ENCODE measurements around the gene INPP5B.

The INPP5B gene

DNA sequence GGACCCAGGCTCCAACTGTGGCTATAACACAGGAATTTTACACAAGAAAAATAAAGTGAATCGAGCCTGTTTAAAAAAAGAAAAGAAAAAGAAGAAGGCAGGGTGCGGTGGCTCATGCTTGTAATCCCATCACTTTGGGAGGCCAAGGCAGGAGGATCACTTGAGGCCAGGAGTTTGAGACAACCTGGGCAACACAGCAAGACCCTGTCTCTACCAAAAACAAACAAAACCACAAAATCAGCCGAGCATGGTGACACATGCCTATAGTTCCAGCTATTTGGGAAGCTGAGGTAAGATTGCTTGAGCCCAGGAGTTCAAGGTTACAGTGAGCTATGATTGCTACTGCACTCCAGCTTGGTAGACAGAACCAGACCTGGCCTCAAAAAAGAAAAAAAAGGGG lies 105.2 kb downstream of the INPP5B start:
- H3K36me3 Mint-ChIP-seq: peaks cover 26% of the 10 kb centered on the region
- no peak overlapping the region for H3K27ac Mint-ChIP-seq
- no peaks in the 10 kb centered on the region for H3K27me3 Mint-ChIP-seq

DNA sequence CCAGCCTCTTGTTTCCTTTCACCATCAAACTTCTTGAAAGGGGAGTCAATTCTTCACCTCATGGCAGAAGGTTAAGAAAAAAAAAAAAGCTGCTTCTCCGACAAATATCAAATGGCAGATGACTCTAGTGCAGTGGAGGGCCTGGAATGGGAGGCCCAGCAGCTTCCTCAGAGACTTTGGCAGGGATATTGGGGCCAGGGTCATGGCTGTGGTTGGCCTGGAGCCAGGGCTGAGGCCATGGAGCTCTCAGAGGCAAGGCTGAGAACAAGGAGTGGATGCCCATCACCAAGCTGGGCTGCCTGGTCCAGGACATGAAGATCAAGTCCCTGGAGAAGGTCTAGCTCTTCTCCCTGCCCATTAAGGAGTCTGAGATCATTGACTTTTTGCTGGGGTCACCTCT lies 106.1 kb downstream of the INPP5B start:
- no peak for DNase-seq
- H3K27me3 Mint-ChIP-seq: no peaks in the 10 kb centered on the region
- no peaks in the 10 kb centered on the region for H3K9me3 Mint-ChIP-seq
- H3K4me3 Mint-ChIP-seq: no peak overlapping the region
- H3K27ac Mint-ChIP-seq: no peak overlapping the region
- H3K36me3 Mint-ChIP-seq: peaks cover 33% of the 10 kb centered on the region
- peaks cover 4% of the 10 kb centered on the region for H3K4me1 Mint-ChIP-seq
- CTCF ChIA-PET: no interaction called here

More for the DNA sequence above, 105.2 kb downstream of the INPP5B start:
- Mint-ChIP-seq H3K9me3 (no peaks in the 10 kb centered on the region), H3K4me3 (no peak overlapping the region), H3K4me1 (peaks cover 11% of the 10 kb centered on the region)
- CTCF ChIA-PET: interaction anchor here (1.1 kb wide), 1 partner anchor 9 kb away, joined by 3 read pairs; no protein-coding TSS in a partner anchor
- no peak for DNase-seq

DNA sequence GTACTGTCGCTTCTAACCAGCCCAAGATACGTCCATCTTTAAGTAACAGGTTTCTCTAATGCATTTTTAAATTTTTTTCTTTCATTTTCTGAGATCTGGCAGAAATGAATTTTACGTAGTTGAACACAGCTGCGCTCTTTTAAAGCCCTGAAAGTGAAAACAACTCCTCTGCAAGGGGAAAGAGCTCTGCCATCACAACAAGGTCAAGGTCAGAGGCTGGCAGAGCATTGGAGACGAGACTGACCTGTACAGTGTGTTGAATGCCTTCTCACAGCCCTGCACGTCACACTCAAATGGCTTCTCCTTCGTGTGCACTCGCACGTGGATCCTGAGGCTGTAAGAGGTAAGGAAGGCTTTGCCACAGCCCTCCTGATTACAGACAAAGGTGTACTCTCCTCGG lies 107.2 kb downstream of the INPP5B start:
- H3K9me3 Mint-ChIP-seq: no peaks in the 10 kb centered on the region
- DNase-seq: no peak
- H3K36me3 Mint-ChIP-seq: peaks cover 29% of the 10 kb centered on the region
- CTCF ChIA-PET: no interaction called here
- H3K27ac Mint-ChIP-seq: no peak overlapping the region
- H3K4me3 Mint-ChIP-seq: no peak overlapping the region
- no peaks in the 10 kb centered on the region for H3K27me3 Mint-ChIP-seq
- H3K4me1 Mint-ChIP-seq: no peaks in the 10 kb centered on the region

DNA sequence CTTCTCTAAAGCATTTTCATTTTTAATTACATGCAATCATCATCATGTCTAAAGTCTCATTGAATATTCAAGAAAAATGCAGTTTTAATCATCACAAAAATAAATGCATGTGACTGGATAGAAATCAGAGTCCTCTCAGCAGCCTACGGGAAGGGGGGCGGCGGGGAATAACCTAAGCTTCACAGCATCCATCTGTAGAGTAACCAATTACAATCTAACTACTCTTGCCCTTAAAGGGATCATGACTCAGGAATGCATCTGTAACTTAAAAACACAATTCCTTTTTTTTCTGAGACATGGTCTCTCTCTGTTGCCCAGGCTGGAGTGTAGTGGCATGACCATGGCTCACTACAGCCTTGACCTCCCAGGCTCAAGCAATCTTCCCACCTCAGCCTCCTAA lies 110.1 kb downstream of the INPP5B start:
- H3K27ac Mint-ChIP-seq: no peak overlapping the region
- CTCF ChIA-PET: no interaction called here
- peaks cover 45% of the 10 kb centered on the region for H3K36me3 Mint-ChIP-seq

DNA sequence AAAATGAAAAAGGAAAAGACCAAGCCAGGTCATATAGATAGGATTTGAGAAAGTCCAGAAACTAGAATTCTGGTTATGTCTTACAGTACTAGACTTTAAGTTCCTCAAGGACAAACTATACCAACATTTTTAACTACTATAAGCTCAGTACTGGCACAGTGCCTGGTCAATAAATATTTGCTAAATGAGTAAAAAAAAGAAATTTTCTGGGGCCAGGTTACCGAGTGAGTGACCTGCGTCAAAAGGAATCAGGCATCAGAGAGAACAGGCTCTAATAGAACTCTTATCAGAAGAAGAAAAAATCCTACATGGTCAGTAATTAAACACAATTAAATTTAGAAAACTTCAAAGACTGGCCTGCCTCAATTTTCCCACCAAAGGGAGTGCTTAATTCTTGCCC lies 115.0 kb downstream of the INPP5B start:
- Mint-ChIP-seq H3K36me3 (peaks cover 46% of the 10 kb centered on the region), H3K27ac (no peak overlapping the region), H3K27me3 (no peaks in the 10 kb centered on the region), H3K9me3 (no peaks in the 10 kb centered on the region), H3K4me1 (peaks cover 1% of the 10 kb centered on the region), H3K4me3 (no peak overlapping the region)
- DNase-seq: no peak
- CTCF ChIA-PET: interaction anchor here (1.9 kb wide), 1 partner anchor 28 kb away, joined by 10 read pairs; the partner anchor contains the start of gene MTF1

More for the DNA sequence above, 110.1 kb downstream of the INPP5B start:
- DNase-seq: no peak
- no peak overlapping the region for H3K4me3 Mint-ChIP-seq
- no peaks in the 10 kb centered on the region for H3K27me3 Mint-ChIP-seq
- H3K9me3 Mint-ChIP-seq: no peaks in the 10 kb centered on the region
- no peaks in the 10 kb centered on the region for H3K4me1 Mint-ChIP-seq

DNA sequence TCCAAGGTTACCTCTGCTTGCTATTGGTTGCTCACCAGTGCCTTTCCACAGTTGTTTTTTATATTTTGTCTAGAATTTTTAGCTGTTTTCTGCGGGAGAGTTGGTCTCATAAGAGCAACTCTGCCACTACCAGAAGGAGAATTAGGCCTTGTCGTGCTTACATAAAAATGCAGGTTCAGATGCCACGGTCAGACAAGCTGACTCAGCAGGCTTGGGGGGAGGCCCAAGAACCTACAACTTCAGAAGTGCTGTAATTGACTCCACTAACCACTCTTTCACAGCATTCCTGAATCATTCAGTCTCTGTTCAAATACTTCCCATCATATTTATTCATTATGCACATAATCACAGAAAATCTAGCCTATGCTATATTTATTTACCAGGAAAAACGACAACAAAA lies 115.7 kb downstream of the INPP5B start:
- Mint-ChIP-seq H3K27ac (no peak overlapping the region), H3K9me3 (no peaks in the 10 kb centered on the region), H3K4me1 (peaks cover 3% of the 10 kb centered on the region), H3K36me3 (peaks cover 43% of the 10 kb centered on the region), H3K4me3 (no peak overlapping the region), H3K27me3 (no peaks in the 10 kb centered on the region)
- DNase-seq: no peak
- CTCF ChIA-PET: interaction anchor here (1.9 kb wide), 1 partner anchor 29 kb away, joined by 10 read pairs; the partner anchor contains the start of gene MTF1

DNA sequence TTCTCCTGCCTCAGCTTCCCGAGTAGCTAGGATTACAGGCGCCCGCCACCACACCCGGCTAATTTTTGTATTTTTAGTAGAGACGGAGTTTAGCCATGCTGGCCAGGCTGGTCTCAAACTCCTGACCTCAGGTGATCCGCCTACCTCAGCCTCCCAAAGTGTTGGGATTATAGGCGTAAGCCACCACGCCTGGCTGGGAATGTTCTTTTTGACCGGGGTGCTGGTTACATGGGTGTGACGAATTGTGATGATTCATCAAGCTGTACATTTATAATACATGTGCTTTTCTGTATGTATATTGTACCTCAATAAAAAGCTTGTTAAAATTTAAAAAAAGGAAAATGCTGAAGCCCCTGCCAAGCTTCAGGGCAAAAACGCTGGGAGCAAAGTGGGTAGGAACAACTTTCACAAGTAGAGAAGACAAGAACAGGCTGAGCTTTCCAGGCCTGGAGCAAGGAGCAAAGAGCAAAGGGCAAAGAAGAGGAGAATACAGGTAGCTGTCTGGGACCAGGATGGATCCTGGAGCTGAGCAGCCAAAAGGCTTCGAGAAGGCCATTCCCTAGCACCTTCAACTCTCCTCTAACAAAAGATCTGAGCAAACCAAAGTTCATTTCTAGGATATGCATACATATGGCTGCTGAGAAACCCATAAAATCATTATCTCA lies 118.3 kb downstream of the INPP5B start:
- no peak for DNase-seq
- H3K36me3 Mint-ChIP-seq: peaks cover 34% of the 10 kb centered on the region
- H3K9me3 Mint-ChIP-seq: no peaks in the 10 kb centered on the region
- CTCF ChIA-PET: no interaction called here
- no peaks in the 10 kb centered on the region for H3K27me3 Mint-ChIP-seq
- H3K27ac Mint-ChIP-seq: no peak overlapping the region
- H3K4me1 Mint-ChIP-seq: peaks cover 3% of the 10 kb centered on the region
- H3K4me3 Mint-ChIP-seq: no peak overlapping the region

DNA sequence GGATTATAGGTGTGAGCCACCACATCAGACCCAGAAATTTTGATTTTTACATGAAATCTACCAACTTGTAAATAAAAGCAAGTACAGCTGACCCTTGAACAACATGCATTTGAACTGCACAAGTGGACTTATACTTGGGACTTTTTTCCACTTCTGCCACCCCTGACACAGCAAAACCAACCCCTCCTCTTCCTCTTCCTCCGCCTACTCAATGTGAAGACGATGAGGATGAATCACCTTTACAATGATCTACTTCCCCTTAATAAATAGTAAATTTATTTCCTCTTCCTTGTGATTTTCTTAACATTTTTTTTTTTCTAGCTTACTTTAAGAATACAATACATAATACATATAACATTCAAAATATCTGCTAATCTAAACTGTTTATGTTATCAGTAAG lies 121.3 kb downstream of the INPP5B start:
- Mint-ChIP-seq H3K27ac (no peak overlapping the region), H3K36me3 (peaks cover 30% of the 10 kb centered on the region), H3K4me1 (peaks cover 3% of the 10 kb centered on the region), H3K27me3 (no peaks in the 10 kb centered on the region), H3K4me3 (no peak overlapping the region), H3K9me3 (no peaks in the 10 kb centered on the region)
- CTCF ChIA-PET: interaction anchor here (0.7 to 1.0 kb wide), 2 partner anchors 13 to 37 kb away, joined by 3 to 4 read pairs; no protein-coding TSS in a partner anchor
- DNase-seq: no peak

DNA sequence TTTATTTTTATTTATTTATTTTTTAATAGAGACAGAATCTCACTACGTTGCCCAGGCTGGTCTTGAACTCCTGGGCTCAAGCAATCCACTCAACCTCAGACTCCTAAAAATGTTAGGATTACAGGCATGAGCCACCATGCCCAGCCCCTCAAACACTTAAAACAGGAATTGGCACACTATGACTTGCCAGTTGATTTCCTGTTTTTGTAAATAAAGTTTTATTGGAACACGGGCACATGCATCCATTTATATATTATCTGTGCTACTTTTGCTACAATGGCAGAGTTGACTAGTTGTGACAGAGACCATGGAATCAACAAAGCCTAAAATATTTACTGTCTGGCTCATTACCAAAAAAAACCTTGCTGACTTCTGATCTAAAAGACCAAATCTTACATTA lies 122.9 kb downstream of the INPP5B start:
- peaks cover 3% of the 10 kb centered on the region for H3K4me1 Mint-ChIP-seq
- H3K27me3 Mint-ChIP-seq: no peaks in the 10 kb centered on the region
- CTCF ChIA-PET: no interaction called here
- DNase-seq: no peak
- peaks cover 32% of the 10 kb centered on the region for H3K36me3 Mint-ChIP-seq
- no peak overlapping the region for H3K27ac Mint-ChIP-seq
- no peak overlapping the region for H3K4me3 Mint-ChIP-seq
- no peaks in the 10 kb centered on the region for H3K9me3 Mint-ChIP-seq

DNA sequence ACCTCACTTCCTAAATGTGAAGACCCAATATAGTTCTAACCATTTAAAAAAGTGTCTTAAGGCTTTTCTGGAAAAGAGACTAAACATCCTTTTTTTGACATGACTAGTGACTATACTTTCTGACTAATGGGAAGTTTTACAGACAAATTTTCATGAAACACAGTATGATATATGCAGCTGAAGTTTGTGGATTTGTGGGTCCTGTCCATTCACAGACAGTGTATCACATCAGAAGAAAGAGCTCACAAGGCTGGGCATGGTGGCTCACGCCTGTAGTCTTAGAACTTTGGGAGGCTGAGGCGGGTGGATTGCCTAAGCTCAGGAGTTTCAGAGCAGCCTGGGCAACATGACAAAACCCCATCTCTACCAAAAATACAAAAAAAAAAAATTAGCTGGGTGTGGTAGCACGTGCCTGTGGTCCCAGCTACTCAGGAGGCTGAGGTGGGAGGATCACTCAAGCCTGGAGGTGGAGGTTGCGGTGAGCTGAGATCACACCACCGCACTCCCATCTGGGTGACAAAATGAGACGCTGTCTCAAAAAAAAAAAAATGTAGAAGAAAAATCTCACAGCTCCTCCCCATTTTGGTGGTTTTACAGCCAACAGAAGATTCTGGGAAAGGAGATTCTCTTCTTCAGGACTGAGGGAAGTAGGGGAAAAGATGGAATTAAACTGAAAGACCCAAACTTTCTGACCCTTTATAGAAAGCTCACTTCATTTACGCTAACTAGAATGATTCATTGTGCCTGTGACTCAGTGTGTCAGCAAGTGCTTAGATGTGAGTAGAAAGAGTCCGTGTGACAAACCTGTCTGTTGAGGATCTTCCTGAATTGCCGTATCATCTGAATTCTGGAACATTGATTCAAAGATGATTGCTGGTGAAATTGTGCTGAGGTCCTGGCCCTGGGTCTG lies 123.7 kb downstream of the INPP5B start:
- peak overlapping the region; percentile 19 for H3K27ac Mint-ChIP-seq
- peaks cover 3% of the 10 kb centered on the region for H3K4me1 Mint-ChIP-seq
- peaks cover 29% of the 10 kb centered on the region for H3K36me3 Mint-ChIP-seq
- CTCF ChIA-PET: interaction anchor here (1.8 kb wide), 1 partner anchor 37 kb away, joined by 7 read pairs; the partner anchor contains the start of gene MTF1
- DNase-seq: no peak
- H3K9me3 Mint-ChIP-seq: no peaks in the 10 kb centered on the region
- no peak overlapping the region for H3K4me3 Mint-ChIP-seq
- H3K27me3 Mint-ChIP-seq: no peaks in the 10 kb centered on the region

DNA sequence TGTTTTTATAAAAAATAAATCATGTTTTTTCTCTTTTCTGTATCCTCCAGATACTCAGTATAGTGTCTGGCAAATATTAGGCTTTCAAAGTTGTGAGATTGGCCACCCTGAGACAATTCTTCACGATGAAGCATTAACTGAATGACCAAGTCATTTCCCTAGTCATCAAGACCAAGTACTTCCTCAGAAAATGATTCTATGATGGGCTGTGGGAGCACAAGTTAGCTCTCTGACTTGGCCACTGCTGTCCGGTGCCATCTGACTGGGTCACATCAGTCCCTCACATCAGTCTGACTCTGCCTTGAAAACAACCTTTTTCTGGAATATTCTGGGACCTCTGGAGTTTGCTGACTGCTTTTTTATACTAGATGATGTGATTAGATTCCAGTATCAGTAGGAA lies 125.4 kb downstream of the INPP5B start:
- Mint-ChIP-seq H3K27ac (no peak overlapping the region), H3K4me3 (no peak overlapping the region), H3K4me1 (no peaks in the 10 kb centered on the region), H3K9me3 (no peaks in the 10 kb centered on the region), H3K36me3 (peaks cover 28% of the 10 kb centered on the region), H3K27me3 (no peaks in the 10 kb centered on the region)
- no peak for DNase-seq
- CTCF ChIA-PET: interaction anchor here (1.3 to 1.8 kb wide), 2 partner anchors 10 to 39 kb away, joined by 5 to 7 read pairs; partner anchors contain the start of gene MTF1

DNA sequence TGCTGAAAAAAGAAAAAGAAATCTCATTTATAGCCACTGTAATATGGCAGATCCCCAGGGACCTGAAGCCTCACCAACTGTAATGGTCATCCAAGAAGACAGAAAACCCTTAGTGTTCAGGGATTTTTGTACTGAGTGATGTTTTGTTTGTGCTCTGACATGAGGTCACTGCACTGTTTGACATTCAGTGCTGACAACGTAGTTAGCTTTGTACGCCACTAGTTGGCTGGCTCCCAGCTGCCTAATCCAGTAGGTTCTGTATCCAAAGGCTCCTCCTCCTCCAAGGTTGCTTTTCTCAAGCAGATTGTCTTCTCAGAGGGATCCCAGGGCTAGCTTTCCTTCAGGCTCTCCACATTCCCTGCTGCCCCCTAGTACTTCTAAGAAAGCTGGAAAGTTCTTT lies 129.4 kb downstream of the INPP5B start:
- H3K4me1 Mint-ChIP-seq: no peaks in the 10 kb centered on the region
- no peaks in the 10 kb centered on the region for H3K9me3 Mint-ChIP-seq
- H3K36me3 Mint-ChIP-seq: peaks cover 29% of the 10 kb centered on the region
- no peak overlapping the region for H3K4me3 Mint-ChIP-seq
- H3K27me3 Mint-ChIP-seq: no peaks in the 10 kb centered on the region
- CTCF ChIA-PET: interaction anchor here (1.0 kb wide), 1 partner anchor 9 kb away, joined by 4 read pairs; no protein-coding TSS in a partner anchor
- no peak for DNase-seq
- H3K27ac Mint-ChIP-seq: no peak overlapping the region

DNA sequence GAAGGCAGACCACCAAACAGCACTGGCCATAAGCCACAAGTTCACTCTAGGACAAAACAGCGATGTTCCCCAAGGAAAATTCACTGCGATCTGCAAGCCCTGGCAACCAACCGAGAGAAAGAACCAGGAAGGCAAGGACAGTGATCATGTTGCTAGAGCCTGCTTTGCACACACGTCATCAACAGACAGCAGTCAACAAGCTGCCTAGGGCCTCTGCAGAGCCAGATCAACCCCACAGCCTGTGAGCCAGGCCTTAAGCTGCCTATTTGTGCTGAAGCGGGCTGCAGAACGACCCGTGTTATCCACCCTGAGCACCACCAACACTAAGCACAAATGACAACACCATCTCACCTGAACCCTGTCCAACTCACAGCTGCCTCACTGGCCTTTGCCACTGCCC lies 132.6 kb downstream of the INPP5B start:
- H3K27ac Mint-ChIP-seq: no peak overlapping the region
- no peak for DNase-seq
- CTCF ChIA-PET: no interaction called here
- H3K36me3 Mint-ChIP-seq: peaks cover 16% of the 10 kb centered on the region
- H3K9me3 Mint-ChIP-seq: no peaks in the 10 kb centered on the region
- peaks cover 11% of the 10 kb centered on the region for H3K4me1 Mint-ChIP-seq
- H3K27me3 Mint-ChIP-seq: no peaks in the 10 kb centered on the region
- no peak overlapping the region for H3K4me3 Mint-ChIP-seq

DNA sequence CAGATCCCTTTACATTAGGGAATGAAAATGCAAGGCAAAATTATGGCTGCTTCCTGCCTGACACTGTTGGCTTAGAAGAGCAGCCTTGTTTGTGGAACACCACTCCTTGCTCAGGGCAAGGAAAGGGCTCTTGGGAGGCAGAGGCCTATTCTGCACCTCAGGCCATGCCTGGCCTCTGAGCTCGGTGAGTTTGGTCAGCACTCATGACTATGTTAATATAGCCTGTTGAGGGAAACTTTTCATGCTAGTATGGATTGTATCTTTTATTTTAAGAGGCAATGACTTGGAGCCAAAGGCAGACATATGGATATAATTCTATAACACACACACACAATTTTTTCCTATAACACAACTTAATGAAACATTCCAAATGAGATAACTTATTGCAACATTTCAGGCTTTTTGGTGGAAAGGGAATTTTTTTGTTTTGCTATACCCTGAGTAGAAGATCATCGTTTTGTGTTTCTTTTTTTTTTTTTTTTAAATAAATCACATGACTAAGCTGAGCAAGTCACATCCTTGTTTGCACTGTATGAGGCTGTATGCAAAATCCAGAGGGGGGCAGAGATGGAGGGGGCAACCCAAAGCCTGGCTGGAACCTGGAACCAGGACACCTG lies 133.2 kb downstream of the INPP5B start:
- Mint-ChIP-seq H3K4me3 (no peak overlapping the region), H3K9me3 (no peaks in the 10 kb centered on the region), H3K27ac (no peak overlapping the region), H3K36me3 (peaks cover 16% of the 10 kb centered on the region), H3K27me3 (no peaks in the 10 kb centered on the region), H3K4me1 (peaks cover 17% of the 10 kb centered on the region)
- no peak for DNase-seq
- CTCF ChIA-PET: no interaction called here

Data from activated naive CD4-positive, alpha-beta T cell treated with anti-CD3 and anti-CD28 coated beads, Interleukin-2, amount 10 ng/mL, durations not matched to agents 7 days and 5 days (primary cell).